Measurements from ENCODE around the gene CSNK2A2. TPM values are rescaled to one million over a fixed set of nuclear protein-coding genes. Genes with fewer than 3 reads are reported as not detected.

CSNK2A2 gene
- total and polyA plus RNA-seq, 2 donors (not counting 3 experiments of a cell fraction or from before 2014, with no cell fraction given) = 43.3 to 125 TPM

DNA sequence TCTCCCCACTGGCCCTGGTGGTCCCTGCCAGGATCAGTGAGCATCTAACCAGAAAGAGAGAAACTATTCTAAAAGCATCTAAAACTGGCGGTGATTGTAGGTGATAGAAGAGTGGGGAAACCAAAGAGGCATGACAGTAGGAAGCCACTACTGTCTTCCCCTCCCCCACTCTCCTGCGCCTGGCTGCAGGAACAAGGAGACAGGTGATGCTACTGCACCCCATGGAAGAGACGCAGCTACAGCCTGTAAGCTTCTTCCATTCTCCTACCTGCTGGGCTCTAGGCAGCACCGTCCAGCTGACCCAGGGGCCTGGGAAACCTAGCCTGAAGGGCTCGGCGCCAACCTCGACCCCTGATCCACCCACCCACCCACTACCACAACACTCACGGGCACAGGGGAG, 32.4 kb upstream of the CSNK2A2 start:
- no TSS peak for BruUV-seq (replicated peaks)
- DNase-seq (ENCODE audit: low read depth, low spot score) = no peak
- TF ChIP-seq EZH2 (IDR thresholded peaks at IDR 0.05; ENCODE audit: borderline replicate concordance, low read depth, low read length, severe bottlenecking) (no peak), FOS (IDR thresholded peaks at IDR 0.05; ENCODE audit: borderline replicate concordance, insufficient read depth, low read length) (no peak), MYC (IDR thresholded peaks at IDR 0.05; ENCODE audit: low read depth, low read length) (no peak), POLR2AphosphoS5 (IDR thresholded peaks at IDR 0.05; ENCODE audit: insufficient read depth, low read depth, low read length) (no peak), JUN (IDR thresholded peaks at IDR 0.05; ENCODE audit: borderline replicate concordance, insufficient read depth, insufficient read length, low read depth) (no peak), POLR2A (IDR thresholded peaks at IDR 0.05; ENCODE audit: low read depth, low read length) (no peak), GATA2 (IDR thresholded peaks at IDR 0.05; ENCODE audit: insufficient read depth, insufficient read length, low read depth, low read length) (no peak)
- TF ChIP-seq, protein P1, sequence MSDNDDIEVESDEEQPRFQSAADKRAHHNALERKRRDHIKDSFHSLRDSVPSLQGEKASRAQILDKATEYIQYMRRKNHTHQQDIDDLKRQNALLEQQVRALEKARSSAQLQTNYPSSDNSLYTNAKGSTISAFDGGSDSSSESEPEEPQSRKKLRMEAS (IDR thresholded peaks at IDR 0.05; ENCODE audit: insufficient read depth, insufficient read length) = no peak
- TF ChIP-seq, protein P2, sequence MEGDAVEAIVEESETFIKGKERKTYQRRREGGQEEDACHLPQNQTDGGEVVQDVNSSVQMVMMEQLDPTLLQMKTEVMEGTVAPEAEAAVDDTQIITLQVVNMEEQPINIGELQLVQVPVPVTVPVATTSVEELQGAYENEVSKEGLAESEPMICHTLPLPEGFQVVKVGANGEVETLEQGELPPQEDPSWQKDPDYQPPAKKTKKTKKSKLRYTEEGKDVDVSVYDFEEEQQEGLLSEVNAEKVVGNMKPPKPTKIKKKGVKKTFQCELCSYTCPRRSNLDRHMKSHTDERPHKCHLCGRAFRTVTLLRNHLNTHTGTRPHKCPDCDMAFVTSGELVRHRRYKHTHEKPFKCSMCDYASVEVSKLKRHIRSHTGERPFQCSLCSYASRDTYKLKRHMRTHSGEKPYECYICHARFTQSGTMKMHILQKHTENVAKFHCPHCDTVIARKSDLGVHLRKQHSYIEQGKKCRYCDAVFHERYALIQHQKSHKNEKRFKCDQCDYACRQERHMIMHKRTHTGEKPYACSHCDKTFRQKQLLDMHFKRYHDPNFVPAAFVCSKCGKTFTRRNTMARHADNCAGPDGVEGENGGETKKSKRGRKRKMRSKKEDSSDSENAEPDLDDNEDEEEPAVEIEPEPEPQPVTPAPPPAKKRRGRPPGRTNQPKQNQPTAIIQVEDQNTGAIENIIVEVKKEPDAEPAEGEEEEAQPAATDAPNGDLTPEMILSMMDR (IDR thresholded peaks at IDR 0.05; ENCODE audit: extremely low read depth in 1 of 2, insufficient read depth in 1 of 2, low read depth in 1 of 2, low read length in 2 of 2) = no peak
- Histone ChIP-seq H3K4me1 (ENCODE audit: control insufficient read depth, extremely low read depth, insufficient read depth, low read length) (no peaks in the 10 kb centered on the region), H3K36me3 (ENCODE audit: control insufficient read depth in 2 of 2, extremely low read depth in 1 of 2, insufficient read depth in 2 of 2, low read length in 2 of 2) (no peaks in the 10 kb centered on the region), H4K20me1 (replicated peaks; ENCODE audit: control insufficient read depth, extremely low read depth, insufficient read depth, low read length) (no peaks in the 10 kb centered on the region), H3K9me1 (replicated peaks; ENCODE audit: control insufficient read depth, extremely low read depth, insufficient read depth, low read length) (no peaks in the 10 kb centered on the region), H3K27ac (ENCODE audit: insufficient read depth, low read depth, low read length) (no peak overlapping the region), H3K4me3 (replicated peaks in 1 of 3; ENCODE audit: insufficient read depth in 1 of 3, low read depth in 1 of 3, low read length in 3 of 3) (no peak overlapping the region), H2AFZ (ENCODE audit: low read depth, low read length) (no peak overlapping the region), H3K79me2 (ENCODE audit: control insufficient read depth, insufficient read depth, low read length) (no peaks in the 10 kb centered on the region), H3K9me3 (replicated peaks; ENCODE audit: control insufficient read depth, insufficient read depth, low read length) (no peaks in the 10 kb centered on the region), H3K27me3 (ENCODE audit: control insufficient read depth in 2 of 2, insufficient read depth in 2 of 2, low read length in 2 of 2) (peaks cover 18 to 19% of the 10 kb centered on the region in 2 experiments), H3K9ac (replicated peaks; ENCODE audit: extremely low read depth, insufficient read depth, low read length) (no peak overlapping the region), H3K4me2 (ENCODE audit: insufficient read depth, low read length) (no peak overlapping the region)
- dilution Hi-C loops (cut with MboI; ENCODE audit: extremely low pct_ligation_motif_present, low sequenced_read_pairs) (no loop called here), intact Hi-C loops (cut with micrococcal nuclease) (no loop called here)
- no peak for FAIRE-seq
- ChIA-PET CTCF (no interaction called here), POLR2A (no interaction called here)

All from endothelial cell of umbilical vein (primary cell).